A673 (cell line): ENCODE data around the gene MYO6. TPM values are rescaled to one million over a fixed set of nuclear protein-coding genes. Genes with fewer than 3 reads are reported as not detected.

Experiments
- BruUV-seq: library from RNA; stranded (reverse); fragments of 400-500 nt; replicated peaks from 2 replicates; lab custom pipeline; 2021; lab: Mats Ljungman, UMichigan
- CTCF ChIA-PET: fragments of 300-600 bp; sonication (Branson Sonifier 250); formaldehyde crosslinking; loops from one replicate; lab custom pipeline; 2022; ENCODE audit warnings: antibody characterized with exemption; lab: Charles Lee
- POLR2A ChIA-PET: fragments of 300-600 bp; sonication (Branson Sonifier 250); formaldehyde crosslinking; loops from one replicate; lab custom pipeline; 2022; ENCODE audit warnings: antibody characterized with exemption; ENCODE audit not compliant: low non-redundant PET; lab: Charles Lee
- DNase-seq: peaks from one replicate; pipeline ENCODE4 v3.0.0-alpha.2; 2015; ENCODE audit warnings: low spot score
- H3K27ac ChIP-seq: fragments of 200-600 bp; sonication (generic); 2 replicates; pipeline ENCODE4 v1.5.1; 2016; ENCODE audit warnings: mixed run types, low read depth, mild to moderate bottlenecking, mixed read lengths, antibody characterized with exemption, low read length; ENCODE audit not compliant: poor library complexity, severe bottlenecking
- H3K27me3 ChIP-seq: fragments of 200-600 bp; sonication (generic); replicated peaks from 2 replicates; pipeline ENCODE4 v1.6.1; 2017; ENCODE audit warnings: mixed run types, low read depth, mild to moderate bottlenecking, mixed read lengths, antibody characterized with exemption, low read length; ENCODE audit not compliant: insufficient read depth, poor library complexity
- H3K36me3 ChIP-seq: fragments of 200-600 bp; sonication (generic); 2 replicates; pipeline ENCODE4 v1.6.1; 2016; ENCODE audit warnings: mixed run types, mild to moderate bottlenecking, mixed read lengths, antibody characterized with exemption, low read length; ENCODE audit not compliant: insufficient read depth, poor library complexity, severe bottlenecking
- H3K4me1 ChIP-seq: fragments of 200-600 bp; sonication (generic); 2 replicates; pipeline ENCODE4 v1.6.1; 2017; ENCODE audit warnings: mixed run types, mild to moderate bottlenecking, mixed read lengths, antibody characterized with exemption, low read length; ENCODE audit not compliant: insufficient read depth, poor library complexity, severe bottlenecking
- H3K4me3 ChIP-seq: fragments of 200-600 bp; sonication (generic); 2 replicates; pipeline ENCODE4 v1.5.1; 2016; ENCODE audit warnings: low read depth, mixed run types, mild to moderate bottlenecking, mixed read lengths, low read length; ENCODE audit not compliant: poor library complexity, severe bottlenecking
- H3K9me3 ChIP-seq: fragments of 200-600 bp; sonication (generic); 2 replicates; pipeline ENCODE4 v1.6.1; 2016; ENCODE audit warnings: mixed run types, low read depth, mild to moderate bottlenecking, mixed read lengths, antibody characterized with exemption, low read length; ENCODE audit not compliant: poor library complexity, severe bottlenecking
- EZH2 ChIP-seq: fragments of 200-600 bp; sonication (generic); IDR thresholded peaks from 2 replicates; pipeline ENCODE4 v1.6.1; 2017; ENCODE audit warnings: borderline replicate concordance, low read depth, mild to moderate bottlenecking, mixed read lengths, antibody characterized with exemption, low read length; ENCODE audit not compliant: poor library complexity, severe bottlenecking
- intact Hi-C: fragments of 100-400 bp; cut with micrococcal nuclease; formaldehyde crosslinking; loops from one replicate; pipeline ENCODE4 v1.10.0; 2022; ENCODE audit not compliant: unreplicated experiment
- total RNA-seq: library from RNA; stranded (reverse); gene quantifications from 2 replicates; pipeline ENCODE4 v1.2.3, GENCODE V29; 2021
- TF ChIP-seq, protein P1 (sequence below): fragments of 300-800, 200-600 bp; sonication (generic); conservative IDR thresholded peaks from 2 replicates; pipeline ENCODE4 v1.5.1; 2017; ENCODE audit warnings: low read depth, mild to moderate bottlenecking, antibody characterized with exemption, low read length, moderate library complexity, mixed read lengths

Gene MYO6
- total RNA-seq, 1 experiment from 2014 or later: 1.8 TPM

DNA sequence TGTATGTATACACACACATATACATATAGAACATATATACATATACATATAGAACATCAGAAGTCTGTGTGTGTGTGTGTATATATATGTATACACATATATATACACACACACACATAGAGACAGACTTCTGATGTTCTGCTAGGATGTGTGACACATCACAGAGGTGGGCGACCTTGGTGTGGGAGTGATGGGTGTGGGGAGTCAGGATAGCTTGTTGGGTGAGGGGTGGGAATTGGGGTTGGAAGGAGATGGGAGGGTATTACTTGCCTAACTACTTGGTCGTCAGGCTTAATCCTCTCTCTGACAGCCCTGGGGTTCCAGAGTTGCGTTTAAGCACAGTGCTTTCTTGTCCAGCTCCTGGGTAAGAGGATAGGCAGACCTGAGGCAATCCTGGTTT is 8.3 kb downstream of the MYO6 start:
- no TSS peak for BruUV-seq
- no peaks in the 10 kb centered on the region for H3K9me3 ChIP-seq
- no peaks in the 10 kb centered on the region for H3K36me3 ChIP-seq
- DNase-seq: no peak
- no peak overlapping the region for H3K4me3 ChIP-seq
- ChIA-PET POLR2A (no interaction called here), CTCF (no interaction called here)
- intact Hi-C loops: no loop called here
- H3K4me1 ChIP-seq: no peaks in the 10 kb centered on the region
- no peaks in the 10 kb centered on the region for H3K27me3 ChIP-seq
- TF ChIP-seq, protein P1, sequence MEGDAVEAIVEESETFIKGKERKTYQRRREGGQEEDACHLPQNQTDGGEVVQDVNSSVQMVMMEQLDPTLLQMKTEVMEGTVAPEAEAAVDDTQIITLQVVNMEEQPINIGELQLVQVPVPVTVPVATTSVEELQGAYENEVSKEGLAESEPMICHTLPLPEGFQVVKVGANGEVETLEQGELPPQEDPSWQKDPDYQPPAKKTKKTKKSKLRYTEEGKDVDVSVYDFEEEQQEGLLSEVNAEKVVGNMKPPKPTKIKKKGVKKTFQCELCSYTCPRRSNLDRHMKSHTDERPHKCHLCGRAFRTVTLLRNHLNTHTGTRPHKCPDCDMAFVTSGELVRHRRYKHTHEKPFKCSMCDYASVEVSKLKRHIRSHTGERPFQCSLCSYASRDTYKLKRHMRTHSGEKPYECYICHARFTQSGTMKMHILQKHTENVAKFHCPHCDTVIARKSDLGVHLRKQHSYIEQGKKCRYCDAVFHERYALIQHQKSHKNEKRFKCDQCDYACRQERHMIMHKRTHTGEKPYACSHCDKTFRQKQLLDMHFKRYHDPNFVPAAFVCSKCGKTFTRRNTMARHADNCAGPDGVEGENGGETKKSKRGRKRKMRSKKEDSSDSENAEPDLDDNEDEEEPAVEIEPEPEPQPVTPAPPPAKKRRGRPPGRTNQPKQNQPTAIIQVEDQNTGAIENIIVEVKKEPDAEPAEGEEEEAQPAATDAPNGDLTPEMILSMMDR: no peak
- no peak for TF ChIP-seq EZH2
- H3K27ac ChIP-seq: no peak overlapping the region

DNA sequence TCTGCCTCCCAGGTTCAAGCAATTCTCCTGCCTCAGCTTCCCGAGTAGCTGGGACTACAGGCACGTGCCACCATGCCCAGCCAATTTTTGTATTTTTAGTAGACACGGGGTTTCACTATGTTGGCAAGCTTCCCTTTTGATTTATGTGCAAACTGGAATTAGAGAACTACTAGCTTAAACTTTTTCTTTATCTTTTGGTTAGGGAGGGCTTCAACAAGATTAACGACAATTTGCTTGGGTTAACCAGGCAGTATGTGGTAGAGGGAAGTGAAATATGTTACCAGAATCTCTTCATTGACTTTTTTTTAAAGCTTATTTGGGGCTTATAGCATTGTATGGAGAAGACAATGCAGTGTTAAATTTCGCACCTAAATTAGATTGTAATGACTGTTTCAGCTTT is 9.0 kb downstream of the MYO6 start:
- H3K9me3 ChIP-seq: no peaks in the 10 kb centered on the region
- intact Hi-C loops: no loop called here
- TF ChIP-seq, protein P1: no peak
- TF ChIP-seq EZH2: no peak
- no peak for DNase-seq
- H3K4me3 ChIP-seq: no peak overlapping the region
- BruUV-seq: no TSS peak
- POLR2A ChIA-PET: no interaction called here
- no peaks in the 10 kb centered on the region for H3K4me1 ChIP-seq
- no peaks in the 10 kb centered on the region for H3K27me3 ChIP-seq
- H3K27ac ChIP-seq: no peak overlapping the region
- CTCF ChIA-PET: no interaction called here
- H3K36me3 ChIP-seq: no peaks in the 10 kb centered on the region

DNA sequence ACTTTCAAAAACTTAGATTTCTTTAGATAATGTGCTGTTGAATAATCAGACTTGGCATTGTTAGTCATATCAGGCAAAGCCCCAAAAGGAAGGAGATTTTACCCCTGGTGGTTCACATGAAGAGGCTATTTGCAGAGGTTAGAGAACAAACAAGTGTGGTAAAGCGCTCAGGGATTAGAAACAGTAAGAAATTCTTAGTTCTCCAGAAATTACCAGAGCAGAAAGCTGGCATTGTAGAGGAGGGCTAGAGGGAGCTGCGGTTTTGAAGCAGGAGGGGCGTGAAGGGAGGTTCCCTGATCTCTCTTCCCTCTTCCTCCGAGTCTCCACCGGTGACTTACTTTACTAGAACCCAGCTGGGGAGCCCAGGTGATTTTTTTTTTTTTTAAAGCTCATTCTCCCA is 10.2 kb downstream of the MYO6 start:
- H3K36me3 ChIP-seq: no peaks in the 10 kb centered on the region
- no peak for TF ChIP-seq EZH2
- TF ChIP-seq, protein P1: no peak
- ChIA-PET POLR2A (no interaction called here), CTCF (no interaction called here)
- no peak overlapping the region for H3K27ac ChIP-seq
- H3K4me3 ChIP-seq: no peak overlapping the region
- DNase-seq: no peak
- no peaks in the 10 kb centered on the region for H3K9me3 ChIP-seq
- H3K27me3 ChIP-seq: no peaks in the 10 kb centered on the region
- BruUV-seq: no TSS peak
- H3K4me1 ChIP-seq: no peaks in the 10 kb centered on the region
- intact Hi-C loops: no loop called here
